Measurements from ENCODE around the gene ADGRB3.
"Not testable (repeated sequence)": the region's sequence is repeated elsewhere in the genome, so short reads cannot be mapped to it uniquely, and the experiment has no call there.

Gene ADGRB3

GRCh38 chr6:68880050-68880813, 245.2 kb downstream of the ADGRB3 start:
- H3K9me3 ChIP-seq (ENCODE audit: control insufficient read depth, insufficient read depth, low read depth, low read length): peaks cover 5% of the 10 kb centered on the region; the same call in 1 of the 2 replicates
- H3K36me3 ChIP-seq (ENCODE audit: control insufficient read depth, insufficient read depth, low read length): no peaks in the 10 kb centered on the region
- no peak overlapping the region for H3K4me3 ChIP-seq (ENCODE audit: low read depth, low read length)
- H3K4me1 ChIP-seq (ENCODE audit: control insufficient read depth, insufficient read depth, low read length): no peaks in the 10 kb centered on the region
- no peak overlapping the region for H3K27ac ChIP-seq (ENCODE audit: low read depth, low read length)
- no peak overlapping the region for H3K9ac ChIP-seq (ENCODE audit: low read length)
- H3K27me3 ChIP-seq (ENCODE audit: control insufficient read depth, insufficient read depth, low read length): no peaks in the 10 kb centered on the region

- not testable (repeated sequence) for H3K36me3 ChIP-seq (ENCODE audit: control insufficient read depth, insufficient read depth, low read length); H3K4me1 ChIP-seq (ENCODE audit: control insufficient read depth, insufficient read depth, low read length); H3K9me3 ChIP-seq (ENCODE audit: control insufficient read depth, insufficient read depth, low read depth, low read length); H3K4me3 ChIP-seq (ENCODE audit: low read depth, low read length); H3K9ac ChIP-seq (ENCODE audit: low read length); H3K27ac ChIP-seq (ENCODE audit: low read depth, low read length); H3K27me3 ChIP-seq (ENCODE audit: control insufficient read depth, insufficient read depth, low read length)
Measured at GRCh38 chr6:68883325-68883724, 248.2 kb downstream of the ADGRB3 start.

GRCh38 chr6:68891419-68891818, 256.3 kb downstream of the ADGRB3 start:
- Histone ChIP-seq H3K9me3 (ENCODE audit: control insufficient read depth, insufficient read depth, low read depth, low read length) (0 out of 2 replicates have a peak, but pooled peaks cover 2% of the 10 kb centered on the region), H3K4me1 (ENCODE audit: control insufficient read depth, insufficient read depth, low read length) (no peaks in the 10 kb centered on the region), H3K27ac (ENCODE audit: low read depth, low read length) (no peak overlapping the region), H3K36me3 (ENCODE audit: control insufficient read depth, insufficient read depth, low read length) (no peaks in the 10 kb centered on the region), H3K4me3 (ENCODE audit: low read depth, low read length) (no peak overlapping the region), H3K27me3 (ENCODE audit: control insufficient read depth, insufficient read depth, low read length) (no peaks in the 10 kb centered on the region), H3K9ac (ENCODE audit: low read length) (no peak overlapping the region)

- Histone ChIP-seq H3K27me3 (ENCODE audit: control insufficient read depth, insufficient read depth, low read length) (no peaks in the 10 kb centered on the region), H3K4me3 (ENCODE audit: low read depth, low read length) (no peak overlapping the region), H3K27ac (ENCODE audit: low read depth, low read length) (no peak overlapping the region), H3K9ac (ENCODE audit: low read length) (no peak overlapping the region), H3K4me1 (ENCODE audit: control insufficient read depth, insufficient read depth, low read length) (no peaks in the 10 kb centered on the region), H3K9me3 (ENCODE audit: control insufficient read depth, insufficient read depth, low read depth, low read length) (0 out of 2 replicates have a peak, but pooled peaks cover 2% of the 10 kb centered on the region), H3K36me3 (ENCODE audit: control insufficient read depth, insufficient read depth, low read length) (no peaks in the 10 kb centered on the region)
Measured at GRCh38 chr6:68892452-68892851, 257.4 kb downstream of the ADGRB3 start.

- Histone ChIP-seq H3K36me3 (ENCODE audit: control insufficient read depth, insufficient read depth, low read length) (no peaks in the 10 kb centered on the region), H3K4me1 (ENCODE audit: control insufficient read depth, insufficient read depth, low read length) (no peaks in the 10 kb centered on the region), H3K9ac (ENCODE audit: low read length) (no peak overlapping the region), H3K27ac (ENCODE audit: low read depth, low read length) (no peak overlapping the region), H3K9me3 (ENCODE audit: control insufficient read depth, insufficient read depth, low read depth, low read length) (no peaks in the 10 kb centered on the region), H3K27me3 (ENCODE audit: control insufficient read depth, insufficient read depth, low read length) (no peaks in the 10 kb centered on the region), H3K4me3 (ENCODE audit: low read depth, low read length) (no peak overlapping the region)
Measured at GRCh38 chr6:68895929-68896328, 260.8 kb downstream of the ADGRB3 start.

GRCh38 chr6:68901044-68901443, 266.0 kb downstream of the ADGRB3 start:
- H3K4me1 ChIP-seq (ENCODE audit: control insufficient read depth, insufficient read depth, low read length): no peaks in the 10 kb centered on the region
- no peaks in the 10 kb centered on the region for H3K27me3 ChIP-seq (ENCODE audit: control insufficient read depth, insufficient read depth, low read length)
- no peaks in the 10 kb centered on the region for H3K36me3 ChIP-seq (ENCODE audit: control insufficient read depth, insufficient read depth, low read length)
- no peak overlapping the region for H3K4me3 ChIP-seq (ENCODE audit: low read depth, low read length)
- no peaks in the 10 kb centered on the region for H3K9me3 ChIP-seq (ENCODE audit: control insufficient read depth, insufficient read depth, low read depth, low read length)
- no peak overlapping the region for H3K9ac ChIP-seq (ENCODE audit: low read length)
- no peak overlapping the region for H3K27ac ChIP-seq (ENCODE audit: low read depth, low read length)

GRCh38 chr6:68911334-68911733, 276.3 kb downstream of the ADGRB3 start:
- Histone ChIP-seq H3K4me3 (ENCODE audit: low read depth, low read length) (no peak overlapping the region), H3K27ac (ENCODE audit: low read depth, low read length) (no peak overlapping the region), H3K36me3 (ENCODE audit: control insufficient read depth, insufficient read depth, low read length) (no peaks in the 10 kb centered on the region), H3K9ac (ENCODE audit: low read length) (no peak overlapping the region), H3K27me3 (ENCODE audit: control insufficient read depth, insufficient read depth, low read length) (no peaks in the 10 kb centered on the region), H3K4me1 (ENCODE audit: control insufficient read depth, insufficient read depth, low read length) (no peaks in the 10 kb centered on the region), H3K9me3 (ENCODE audit: control insufficient read depth, insufficient read depth, low read depth, low read length) (no peaks in the 10 kb centered on the region)

- Histone ChIP-seq H3K27me3 (ENCODE audit: control insufficient read depth, insufficient read depth, low read length) (no peaks in the 10 kb centered on the region), H3K27ac (ENCODE audit: low read depth, low read length) (no peak overlapping the region), H3K4me3 (ENCODE audit: low read depth, low read length) (no peak overlapping the region)
Measured at GRCh38 chr6:68911811-68912210, 276.7 kb downstream of the ADGRB3 start.

GRCh38 chr6:68912805-68913204, 277.7 kb downstream of the ADGRB3 start:
- H3K9ac ChIP-seq (ENCODE audit: low read length); H3K4me1 ChIP-seq (ENCODE audit: control insufficient read depth, insufficient read depth, low read length); H3K9me3 ChIP-seq (ENCODE audit: control insufficient read depth, insufficient read depth, low read depth, low read length); H3K4me3 ChIP-seq (ENCODE audit: low read depth, low read length); H3K27ac ChIP-seq (ENCODE audit: low read depth, low read length); H3K27me3 ChIP-seq (ENCODE audit: control insufficient read depth, insufficient read depth, low read length); H3K36me3 ChIP-seq (ENCODE audit: control insufficient read depth, insufficient read depth, low read length): not testable (repeated sequence)

More at GRCh38 chr6:68911811-68912210, 276.7 kb downstream of the ADGRB3 start:
- Histone ChIP-seq H3K9me3 (ENCODE audit: control insufficient read depth, insufficient read depth, low read depth, low read length) (no peaks in the 10 kb centered on the region), H3K9ac (ENCODE audit: low read length) (no peak overlapping the region), H3K36me3 (ENCODE audit: control insufficient read depth, insufficient read depth, low read length) (no peaks in the 10 kb centered on the region), H3K4me1 (ENCODE audit: control insufficient read depth, insufficient read depth, low read length) (no peaks in the 10 kb centered on the region)

- no peaks in the 10 kb centered on the region for H3K9me3 ChIP-seq (ENCODE audit: control insufficient read depth, insufficient read depth, low read depth, low read length)
- no peaks in the 10 kb centered on the region for H3K36me3 ChIP-seq (ENCODE audit: control insufficient read depth, insufficient read depth, low read length)
- H3K27ac ChIP-seq (ENCODE audit: low read depth, low read length): no peak overlapping the region
Measured at GRCh38 chr6:68915586-68915985, 280.5 kb downstream of the ADGRB3 start.

GRCh38 chr6:68919537-68919936, 284.5 kb downstream of the ADGRB3 start:
- Histone ChIP-seq H3K9me3 (ENCODE audit: control insufficient read depth, insufficient read depth, low read depth, low read length) (no peaks in the 10 kb centered on the region), H3K27me3 (ENCODE audit: control insufficient read depth, insufficient read depth, low read length) (no peaks in the 10 kb centered on the region), H3K4me1 (ENCODE audit: control insufficient read depth, insufficient read depth, low read length) (peaks cover 6% of the 10 kb centered on the region; the same call in 1 of the 2 replicates), H3K36me3 (ENCODE audit: control insufficient read depth, insufficient read depth, low read length) (no peaks in the 10 kb centered on the region), H3K4me3 (ENCODE audit: low read depth, low read length) (no peak overlapping the region), H3K27ac (ENCODE audit: low read depth, low read length) (no peak overlapping the region), H3K9ac (ENCODE audit: low read length) (no peak overlapping the region)

More at GRCh38 chr6:68915586-68915985, 280.5 kb downstream of the ADGRB3 start:
- no peaks in the 10 kb centered on the region for H3K27me3 ChIP-seq (ENCODE audit: control insufficient read depth, insufficient read depth, low read length)
- H3K4me1 ChIP-seq (ENCODE audit: control insufficient read depth, insufficient read depth, low read length): no peaks in the 10 kb centered on the region
- H3K9ac ChIP-seq (ENCODE audit: low read length): no peak overlapping the region
- H3K4me3 ChIP-seq (ENCODE audit: low read depth, low read length): no peak overlapping the region

All from HUES6 (cell line).